K562 (cell line): ENCODE data around the gene PKP1. TPM values are rescaled to one million over a fixed set of nuclear protein-coding genes. Genes with fewer than 3 reads are reported as not detected.

Experiments
- polyA plus RNA-seq, 8 experiments: library from polyadenylated mRNA; depleted of rRNA in 4 of 8; stranded (reverse) in 5 of 8; unstranded in 3 of 8; fragments of >200 nt; fragmentation: Nextera tagmentation in 2 of 8; fragmentation: Illumina TruSeq in 1 of 8; extraction: Ambion mirVana in 2 of 8; extraction: Trizol in 1 of 8; gene quantifications; 2 replicates each; pipeline versions ENCODE4 v1.2.1 to v1.2.3, GENCODE V29; 2011 to 2014; ENCODE audit warnings: inconsistent platforms in 1 of 8, missing spikeins in 1 of 8
- total RNA-seq, 7 experiments: library from RNA; depleted of rRNA in 6 of 7; stranded (reverse); fragments of >200 nt in 6 of 7; fragmentation: Illumina TruSeq in 2 of 7; extraction: Trizol in 2 of 7; gene quantifications; 2 replicates each; pipeline versions ENCODE4 v1.2.1 to v1.2.3, GENCODE V29; 2011 to 2021; ENCODE audit warnings: low replicate concordance in 1 of 7
- TF ChIP-seq, protein P1 (sequence below): fragments of 450-650 bp; IDR thresholded peaks from 2 replicates; pipeline ENCODE4 v1.6.1; 2016; ENCODE audit warnings: mild to moderate bottlenecking, moderate library complexity
- TF ChIP-seq, protein P2 (sequence below), 2 experiments: fragments of 200-800 bp in 1 of 2; sonication (Bioruptor generic) in 1 of 2; sonication (generic) in 1 of 2; formaldehyde crosslinking in 1 of 2; IDR thresholded peaks in 1 of 2; conservative IDR thresholded peaks in 1 of 2; 2 replicates each; pipeline versions ENCODE4 v1.5.0 to v1.6.1; 2016 to 2020; ENCODE audit warnings: missing compliant biosample characterization in 1 of 2, missing genetic modification characterization in 1 of 2, missing genetic modification reagents in 1 of 2
- TF ChIP-seq, protein P3 (sequence below): fragments of 450-650 bp; IDR thresholded peaks from 2 replicates; pipeline ENCODE4 v1.6.1; 2017; ENCODE audit warnings: antibody characterized with exemption, mild to moderate bottlenecking

PKP1 gene
- total and polyA plus RNA-seq, 9 of the 15 experiments (the other 6 are each of a cell fraction or from before 2014, with no cell fraction given), result not detected

GRCh38 chr1:201275253-201275666, 8.0 kb upstream of the PKP1 start (continued):
- TF ChIP-seq, protein P1, sequence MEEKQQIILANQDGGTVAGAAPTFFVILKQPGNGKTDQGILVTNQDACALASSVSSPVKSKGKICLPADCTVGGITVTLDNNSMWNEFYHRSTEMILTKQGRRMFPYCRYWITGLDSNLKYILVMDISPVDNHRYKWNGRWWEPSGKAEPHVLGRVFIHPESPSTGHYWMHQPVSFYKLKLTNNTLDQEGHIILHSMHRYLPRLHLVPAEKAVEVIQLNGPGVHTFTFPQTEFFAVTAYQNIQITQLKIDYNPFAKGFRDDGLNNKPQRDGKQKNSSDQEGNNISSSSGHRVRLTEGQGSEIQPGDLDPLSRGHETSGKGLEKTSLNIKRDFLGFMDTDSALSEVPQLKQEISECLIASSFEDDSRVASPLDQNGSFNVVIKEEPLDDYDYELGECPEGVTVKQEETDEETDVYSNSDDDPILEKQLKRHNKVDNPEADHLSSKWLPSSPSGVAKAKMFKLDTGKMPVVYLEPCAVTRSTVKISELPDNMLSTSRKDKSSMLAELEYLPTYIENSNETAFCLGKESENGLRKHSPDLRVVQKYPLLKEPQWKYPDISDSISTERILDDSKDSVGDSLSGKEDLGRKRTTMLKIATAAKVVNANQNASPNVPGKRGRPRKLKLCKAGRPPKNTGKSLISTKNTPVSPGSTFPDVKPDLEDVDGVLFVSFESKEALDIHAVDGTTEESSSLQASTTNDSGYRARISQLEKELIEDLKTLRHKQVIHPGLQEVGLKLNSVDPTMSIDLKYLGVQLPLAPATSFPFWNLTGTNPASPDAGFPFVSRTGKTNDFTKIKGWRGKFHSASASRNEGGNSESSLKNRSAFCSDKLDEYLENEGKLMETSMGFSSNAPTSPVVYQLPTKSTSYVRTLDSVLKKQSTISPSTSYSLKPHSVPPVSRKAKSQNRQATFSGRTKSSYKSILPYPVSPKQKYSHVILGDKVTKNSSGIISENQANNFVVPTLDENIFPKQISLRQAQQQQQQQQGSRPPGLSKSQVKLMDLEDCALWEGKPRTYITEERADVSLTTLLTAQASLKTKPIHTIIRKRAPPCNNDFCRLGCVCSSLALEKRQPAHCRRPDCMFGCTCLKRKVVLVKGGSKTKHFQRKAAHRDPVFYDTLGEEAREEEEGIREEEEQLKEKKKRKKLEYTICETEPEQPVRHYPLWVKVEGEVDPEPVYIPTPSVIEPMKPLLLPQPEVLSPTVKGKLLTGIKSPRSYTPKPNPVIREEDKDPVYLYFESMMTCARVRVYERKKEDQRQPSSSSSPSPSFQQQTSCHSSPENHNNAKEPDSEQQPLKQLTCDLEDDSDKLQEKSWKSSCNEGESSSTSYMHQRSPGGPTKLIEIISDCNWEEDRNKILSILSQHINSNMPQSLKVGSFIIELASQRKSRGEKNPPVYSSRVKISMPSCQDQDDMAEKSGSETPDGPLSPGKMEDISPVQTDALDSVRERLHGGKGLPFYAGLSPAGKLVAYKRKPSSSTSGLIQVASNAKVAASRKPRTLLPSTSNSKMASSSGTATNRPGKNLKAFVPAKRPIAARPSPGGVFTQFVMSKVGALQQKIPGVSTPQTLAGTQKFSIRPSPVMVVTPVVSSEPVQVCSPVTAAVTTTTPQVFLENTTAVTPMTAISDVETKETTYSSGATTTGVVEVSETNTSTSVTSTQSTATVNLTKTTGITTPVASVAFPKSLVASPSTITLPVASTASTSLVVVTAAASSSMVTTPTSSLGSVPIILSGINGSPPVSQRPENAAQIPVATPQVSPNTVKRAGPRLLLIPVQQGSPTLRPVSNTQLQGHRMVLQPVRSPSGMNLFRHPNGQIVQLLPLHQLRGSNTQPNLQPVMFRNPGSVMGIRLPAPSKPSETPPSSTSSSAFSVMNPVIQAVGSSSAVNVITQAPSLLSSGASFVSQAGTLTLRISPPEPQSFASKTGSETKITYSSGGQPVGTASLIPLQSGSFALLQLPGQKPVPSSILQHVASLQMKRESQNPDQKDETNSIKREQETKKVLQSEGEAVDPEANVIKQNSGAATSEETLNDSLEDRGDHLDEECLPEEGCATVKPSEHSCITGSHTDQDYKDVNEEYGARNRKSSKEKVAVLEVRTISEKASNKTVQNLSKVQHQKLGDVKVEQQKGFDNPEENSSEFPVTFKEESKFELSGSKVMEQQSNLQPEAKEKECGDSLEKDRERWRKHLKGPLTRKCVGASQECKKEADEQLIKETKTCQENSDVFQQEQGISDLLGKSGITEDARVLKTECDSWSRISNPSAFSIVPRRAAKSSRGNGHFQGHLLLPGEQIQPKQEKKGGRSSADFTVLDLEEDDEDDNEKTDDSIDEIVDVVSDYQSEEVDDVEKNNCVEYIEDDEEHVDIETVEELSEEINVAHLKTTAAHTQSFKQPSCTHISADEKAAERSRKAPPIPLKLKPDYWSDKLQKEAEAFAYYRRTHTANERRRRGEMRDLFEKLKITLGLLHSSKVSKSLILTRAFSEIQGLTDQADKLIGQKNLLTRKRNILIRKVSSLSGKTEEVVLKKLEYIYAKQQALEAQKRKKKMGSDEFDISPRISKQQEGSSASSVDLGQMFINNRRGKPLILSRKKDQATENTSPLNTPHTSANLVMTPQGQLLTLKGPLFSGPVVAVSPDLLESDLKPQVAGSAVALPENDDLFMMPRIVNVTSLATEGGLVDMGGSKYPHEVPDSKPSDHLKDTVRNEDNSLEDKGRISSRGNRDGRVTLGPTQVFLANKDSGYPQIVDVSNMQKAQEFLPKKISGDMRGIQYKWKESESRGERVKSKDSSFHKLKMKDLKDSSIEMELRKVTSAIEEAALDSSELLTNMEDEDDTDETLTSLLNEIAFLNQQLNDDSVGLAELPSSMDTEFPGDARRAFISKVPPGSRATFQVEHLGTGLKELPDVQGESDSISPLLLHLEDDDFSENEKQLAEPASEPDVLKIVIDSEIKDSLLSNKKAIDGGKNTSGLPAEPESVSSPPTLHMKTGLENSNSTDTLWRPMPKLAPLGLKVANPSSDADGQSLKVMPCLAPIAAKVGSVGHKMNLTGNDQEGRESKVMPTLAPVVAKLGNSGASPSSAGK, result no peak
- TF ChIP-seq, protein P2, sequence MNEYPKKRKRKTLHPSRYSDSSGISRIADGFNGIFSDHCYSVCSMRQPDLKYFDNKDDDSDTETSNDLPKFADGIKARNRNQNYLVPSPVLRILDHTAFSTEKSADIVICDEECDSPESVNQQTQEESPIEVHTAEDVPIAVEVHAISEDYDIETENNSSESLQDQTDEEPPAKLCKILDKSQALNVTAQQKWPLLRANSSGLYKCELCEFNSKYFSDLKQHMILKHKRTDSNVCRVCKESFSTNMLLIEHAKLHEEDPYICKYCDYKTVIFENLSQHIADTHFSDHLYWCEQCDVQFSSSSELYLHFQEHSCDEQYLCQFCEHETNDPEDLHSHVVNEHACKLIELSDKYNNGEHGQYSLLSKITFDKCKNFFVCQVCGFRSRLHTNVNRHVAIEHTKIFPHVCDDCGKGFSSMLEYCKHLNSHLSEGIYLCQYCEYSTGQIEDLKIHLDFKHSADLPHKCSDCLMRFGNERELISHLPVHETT (CRISPR knock-in tag; conservative IDR thresholded peaks at IDR 0.05 in 1 of 2, IDR thresholded peaks at IDR 0.05 in 1 of 2), result no peak
- TF ChIP-seq, protein P3, sequence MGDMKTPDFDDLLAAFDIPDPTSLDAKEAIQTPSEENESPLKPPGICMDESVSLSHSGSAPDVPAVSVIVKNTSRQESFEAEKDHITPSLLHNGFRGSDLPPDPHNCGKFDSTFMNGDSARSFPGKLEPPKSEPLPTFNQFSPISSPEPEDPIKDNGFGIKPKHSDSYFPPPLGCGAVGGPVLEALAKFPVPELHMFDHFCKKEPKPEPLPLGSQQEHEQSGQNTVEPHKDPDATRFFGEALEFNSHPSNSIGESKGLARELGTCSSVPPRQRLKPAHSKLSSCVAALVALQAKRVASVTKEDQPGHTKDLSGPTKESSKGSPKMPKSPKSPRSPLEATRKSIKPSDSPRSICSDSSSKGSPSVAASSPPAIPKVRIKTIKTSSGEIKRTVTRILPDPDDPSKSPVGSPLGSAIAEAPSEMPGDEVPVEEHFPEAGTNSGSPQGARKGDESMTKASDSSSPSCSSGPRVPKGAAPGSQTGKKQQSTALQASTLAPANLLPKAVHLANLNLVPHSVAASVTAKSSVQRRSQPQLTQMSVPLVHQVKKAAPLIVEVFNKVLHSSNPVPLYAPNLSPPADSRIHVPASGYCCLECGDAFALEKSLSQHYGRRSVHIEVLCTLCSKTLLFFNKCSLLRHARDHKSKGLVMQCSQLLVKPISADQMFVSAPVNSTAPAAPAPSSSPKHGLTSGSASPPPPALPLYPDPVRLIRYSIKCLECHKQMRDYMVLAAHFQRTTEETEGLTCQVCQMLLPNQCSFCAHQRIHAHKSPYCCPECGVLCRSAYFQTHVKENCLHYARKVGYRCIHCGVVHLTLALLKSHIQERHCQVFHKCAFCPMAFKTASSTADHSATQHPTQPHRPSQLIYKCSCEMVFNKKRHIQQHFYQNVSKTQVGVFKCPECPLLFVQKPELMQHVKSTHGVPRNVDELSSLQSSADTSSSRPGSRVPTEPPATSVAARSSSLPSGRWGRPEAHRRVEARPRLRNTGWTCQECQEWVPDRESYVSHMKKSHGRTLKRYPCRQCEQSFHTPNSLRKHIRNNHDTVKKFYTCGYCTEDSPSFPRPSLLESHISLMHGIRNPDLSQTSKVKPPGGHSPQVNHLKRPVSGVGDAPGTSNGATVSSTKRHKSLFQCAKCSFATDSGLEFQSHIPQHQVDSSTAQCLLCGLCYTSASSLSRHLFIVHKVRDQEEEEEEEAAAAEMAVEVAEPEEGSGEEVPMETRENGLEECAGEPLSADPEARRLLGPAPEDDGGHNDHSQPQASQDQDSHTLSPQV, result no peak
